ENCODE results near the gene DNAH8.
A peak's percentile ranks its signal among the peaks of the same experiment; 100 is the strongest.
"Not testable (repeated sequence)": the region's sequence is repeated elsewhere in the genome, so short reads cannot be mapped to it uniquely, and the experiment has no call there.

DNAH8 gene

GRCh38 chr6:38846844-38847243 is 131.7 kb downstream of the DNAH8 start:
- no peak for FAIRE-seq

DNA sequence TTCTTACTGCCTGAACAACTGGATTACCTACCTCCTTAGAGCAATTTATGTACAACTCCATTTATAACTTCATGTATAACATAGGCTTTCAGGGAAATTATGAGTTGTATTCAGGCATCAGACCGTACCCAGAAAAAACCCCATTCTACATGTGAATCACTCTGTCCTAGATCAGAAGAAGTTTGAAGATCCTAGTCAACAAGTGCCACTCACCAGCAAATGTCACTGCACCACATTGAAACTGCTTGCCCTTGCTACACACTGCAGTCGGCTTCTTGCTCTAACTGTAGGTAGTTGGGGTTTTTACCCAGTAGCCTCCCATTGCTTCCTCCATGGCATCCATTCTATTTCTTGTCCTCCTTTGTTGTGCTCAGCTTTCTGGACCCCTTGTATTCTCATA is 132.4 kb downstream of the DNAH8 start:
- FAIRE-seq, result no peak

DNA sequence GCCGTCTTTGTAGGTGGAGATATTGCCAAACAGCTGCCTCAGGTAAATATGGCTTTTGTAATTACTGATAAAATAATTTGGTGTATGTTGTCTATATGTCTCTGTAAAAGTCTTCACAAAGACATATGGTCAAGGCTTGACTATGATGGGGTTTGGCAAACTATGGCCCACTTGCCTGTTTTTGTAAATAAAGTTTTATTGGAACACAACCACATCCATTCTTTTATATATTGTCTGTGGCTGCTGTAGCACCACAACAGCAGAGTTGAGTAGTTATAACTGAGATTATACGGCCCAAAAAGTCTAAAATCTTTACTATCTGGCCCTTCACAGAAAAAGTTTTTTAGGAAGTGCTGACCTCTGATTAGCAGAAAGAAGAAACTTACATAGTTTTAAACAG is 133.6 kb downstream of the DNAH8 start:
- FAIRE-seq, result no peak

GRCh38 chr6:38852215-38852614 is 137.1 kb downstream of the DNAH8 start:
- FAIRE-seq, result no peak

DNA sequence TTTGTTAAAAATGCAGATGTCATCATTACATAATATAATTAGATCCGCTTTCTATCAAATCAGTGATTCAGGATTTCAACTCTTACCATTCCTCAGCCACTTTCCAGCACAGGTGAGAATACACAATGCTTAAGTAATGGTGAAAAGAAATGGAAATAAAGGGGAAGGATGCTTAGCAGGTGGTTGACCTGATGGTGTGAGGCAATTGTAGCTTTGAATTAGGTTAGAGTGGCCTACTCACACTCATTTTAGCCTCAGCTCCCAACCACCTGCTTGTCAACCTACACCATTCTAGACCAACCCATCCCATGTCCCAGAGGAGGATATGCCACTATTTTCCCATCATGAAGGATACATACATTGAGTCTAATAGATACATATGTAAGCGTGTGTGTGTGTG is 138.1 kb downstream of the DNAH8 start:
- FAIRE-seq, result no peak

DNA sequence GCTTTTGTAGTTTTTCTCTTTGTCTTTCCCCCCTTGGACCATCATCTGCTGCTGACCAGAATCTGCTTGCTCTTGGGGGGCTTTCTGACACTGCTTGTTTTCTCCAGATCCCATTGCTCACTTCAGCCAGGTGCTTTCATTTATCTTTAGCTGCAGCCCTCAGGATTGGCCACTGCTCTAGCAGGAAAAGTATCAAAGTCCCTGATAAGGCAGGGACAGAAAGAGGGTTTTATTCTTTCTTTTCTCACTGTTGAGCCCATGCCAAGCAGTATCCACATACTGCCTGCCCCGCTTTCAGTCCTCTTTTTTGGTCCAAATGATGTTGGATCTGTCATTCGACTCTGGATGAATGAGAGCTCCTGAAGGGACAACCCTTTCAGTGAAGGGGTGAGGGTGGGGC is 141.4 kb downstream of the DNAH8 start:
- no peak for FAIRE-seq

DNA sequence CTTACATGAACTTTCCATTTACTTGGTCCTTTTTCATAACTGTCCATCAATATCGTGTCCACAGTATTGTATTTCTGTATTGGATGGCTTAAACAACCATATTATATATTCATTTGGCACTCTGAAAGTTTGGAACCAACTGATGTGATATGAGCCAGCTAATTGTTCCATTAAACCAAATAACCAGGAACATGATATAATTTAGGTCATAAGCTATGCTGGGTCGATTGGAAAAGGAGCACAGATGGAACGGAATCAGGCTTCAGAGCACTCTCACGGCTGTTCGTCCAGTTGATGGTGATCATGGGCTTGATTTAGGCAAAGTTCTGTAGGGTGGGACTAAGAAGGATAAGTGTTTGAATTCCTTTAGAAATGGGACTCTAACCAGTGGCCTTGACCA is 142.7 kb downstream of the DNAH8 start:
- no peak for FAIRE-seq

DNA sequence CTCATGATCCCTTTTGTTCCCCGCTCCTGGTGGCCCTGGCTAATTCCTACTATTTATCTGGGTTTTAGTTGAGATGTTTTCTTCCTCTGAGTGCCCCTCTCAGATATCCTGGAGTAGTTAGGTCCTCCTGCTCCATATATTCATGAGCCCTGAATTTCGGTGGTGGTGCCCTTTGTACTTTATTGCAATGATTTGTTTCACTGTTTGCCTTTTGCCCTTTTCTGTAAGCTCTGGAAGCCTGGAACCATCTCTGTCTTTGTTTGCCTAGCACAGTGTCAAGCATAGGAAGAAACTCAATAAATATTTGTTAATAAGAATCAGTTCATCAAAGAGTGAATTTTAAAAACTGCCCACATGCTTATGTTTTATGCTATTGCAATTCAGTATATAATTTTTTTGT is 144.9 kb downstream of the DNAH8 start:
- FAIRE-seq, result no peak

DNA sequence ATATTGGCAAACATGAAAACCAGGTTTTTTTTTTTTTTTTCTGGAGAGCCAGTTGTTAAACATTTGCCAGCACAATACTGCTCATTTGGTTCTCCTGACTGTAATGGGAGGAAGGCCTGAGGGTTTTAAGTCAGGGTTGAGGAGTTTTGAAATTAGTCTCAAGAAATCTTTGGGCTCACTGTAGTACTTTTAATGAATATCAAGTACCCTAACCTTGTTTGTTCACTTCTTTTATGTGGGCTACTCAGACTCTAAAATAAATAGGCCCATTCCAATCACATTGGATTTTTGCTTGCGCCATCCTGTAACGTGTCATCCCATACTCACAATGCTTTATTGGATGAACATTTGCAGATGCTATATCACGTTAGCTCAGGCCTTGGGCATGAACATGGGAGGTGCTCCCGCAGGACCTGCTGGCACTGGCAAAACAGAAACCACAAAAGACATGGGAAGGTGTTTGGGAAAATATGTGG is 146.9 kb downstream of the DNAH8 start:
- FAIRE-seq, result no peak

DNA sequence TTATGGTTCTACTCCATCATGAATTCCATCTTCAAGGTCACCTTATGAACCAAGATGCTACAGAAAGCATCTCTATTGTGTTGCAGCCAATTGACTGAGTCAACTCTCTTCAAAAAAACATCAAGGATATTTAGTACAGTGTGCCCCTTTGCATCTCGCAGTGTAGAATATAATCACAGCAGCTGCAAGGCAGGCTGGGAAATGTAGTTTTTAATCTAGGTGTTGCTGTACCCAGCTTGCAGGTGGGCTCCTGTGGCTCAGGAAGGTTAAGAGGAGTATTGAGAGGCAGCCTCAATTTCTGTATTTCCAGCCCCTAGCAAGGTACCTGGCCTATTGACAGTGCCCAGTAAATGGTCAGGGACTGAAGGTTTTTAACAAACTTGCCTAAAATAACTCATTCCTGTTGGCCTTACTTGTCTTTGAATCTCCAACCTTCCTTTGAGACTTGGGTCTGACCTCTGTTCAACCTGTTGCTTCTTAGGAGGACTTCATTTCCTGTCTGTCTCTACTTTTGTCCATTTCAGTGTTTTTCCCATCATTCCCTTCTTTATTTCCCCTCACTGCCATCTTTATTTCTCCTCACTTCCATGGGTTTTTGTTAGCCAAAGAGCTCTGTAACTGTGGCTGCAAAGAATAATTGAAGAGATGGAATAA is 150.5 kb downstream of the DNAH8 start:
- FAIRE-seq, result no peak

GRCh38 chr6:38867726-38868125 is 152.6 kb downstream of the DNAH8 start:
- FAIRE-seq, result no peak

GRCh38 chr6:38871741-38872568 is 156.8 kb downstream of the DNAH8 start:
- FAIRE-seq, result peak; percentile 91

DNA sequence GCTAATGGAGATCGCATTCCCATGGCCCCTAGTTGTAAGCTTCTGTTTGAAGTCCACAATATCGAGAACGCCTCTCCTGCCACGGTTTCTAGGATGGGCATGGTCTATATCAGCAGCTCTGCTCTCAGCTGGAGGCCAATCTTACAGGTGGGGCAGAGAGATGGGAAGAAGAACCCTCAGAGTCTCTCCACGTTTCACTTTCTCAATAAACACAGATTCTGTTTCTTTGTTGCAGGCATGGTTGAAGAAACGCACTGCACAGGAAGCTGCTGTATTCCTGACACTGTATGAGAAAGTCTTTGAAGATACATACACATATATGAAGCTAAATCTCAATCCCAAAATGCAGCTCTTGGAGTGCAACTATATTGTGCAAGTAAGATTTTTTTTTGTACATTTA is 157.9 kb downstream of the DNAH8 start:
- FAIRE-seq, result no peak

DNA sequence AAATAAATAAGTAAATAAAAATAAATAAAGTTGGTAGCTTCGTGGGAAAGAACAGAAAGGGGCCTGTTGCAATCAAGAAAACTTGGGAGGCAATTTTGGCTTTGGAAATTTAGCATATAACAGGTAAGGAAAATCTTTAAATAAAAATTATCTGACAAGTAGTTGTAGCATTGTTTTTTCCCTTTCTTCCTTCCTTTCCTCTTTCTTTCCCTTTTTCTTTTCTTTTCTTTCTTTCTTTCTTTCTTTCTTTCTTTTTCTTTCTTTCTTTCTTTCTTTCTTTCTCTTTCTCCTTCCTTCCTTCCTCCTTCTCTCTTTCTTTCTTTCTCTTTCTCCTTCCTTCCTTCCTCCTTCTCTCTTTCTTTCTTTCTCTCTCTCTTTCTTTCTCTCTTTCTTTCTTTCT is 158.7 kb downstream of the DNAH8 start:
- not testable (repeated sequence) for FAIRE-seq

- no peak for FAIRE-seq
These were observed 161.4 kb downstream of the DNAH8 start for GRCh38 chr6:38876475-38876874.

GRCh38 chr6:38877721-38878120 is 162.6 kb downstream of the DNAH8 start:
- no peak for FAIRE-seq

DNA sequence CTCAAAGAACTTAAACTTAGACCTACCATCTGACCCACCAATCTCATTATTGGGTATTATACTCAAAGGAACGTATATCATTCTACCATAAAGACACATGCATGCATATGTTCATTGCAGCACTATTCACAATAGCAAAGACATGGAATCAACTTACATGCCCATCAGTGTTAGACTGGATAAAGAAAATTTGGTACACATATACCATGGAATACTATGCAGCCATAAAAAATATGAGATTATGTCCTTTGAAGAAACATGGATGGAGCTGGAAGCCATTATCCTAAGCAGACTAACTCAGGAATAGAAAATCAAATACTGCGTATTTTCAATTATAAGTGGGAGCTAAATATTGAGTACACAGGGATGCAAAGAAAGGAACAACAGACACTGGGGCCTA is 167.0 kb downstream of the DNAH8 start:
- FAIRE-seq, result no peak

DNA sequence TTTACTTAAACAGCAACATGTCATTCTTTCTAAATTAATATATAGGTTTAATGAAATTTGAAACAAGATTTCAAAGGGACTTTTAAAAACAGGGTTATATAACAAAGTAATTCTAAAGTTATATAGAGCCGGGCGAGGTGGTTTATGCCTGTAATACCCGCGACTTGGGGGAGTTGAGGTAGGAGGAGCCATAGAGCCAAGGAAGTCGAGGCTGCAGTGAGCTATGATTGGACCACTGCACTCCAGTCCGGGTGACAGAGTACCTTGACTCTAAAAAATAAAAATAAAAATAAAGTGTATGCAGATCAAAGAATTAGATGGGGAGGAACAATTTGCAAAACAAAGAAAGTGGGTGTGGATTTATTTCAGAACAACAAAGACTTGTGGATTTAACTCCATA is 182.4 kb downstream of the DNAH8 start:
- peak; percentile 63 for FAIRE-seq

GRCh38 chr6:38901802-38902522 is 186.9 kb downstream of the DNAH8 start:
- FAIRE-seq, result no peak

DNA sequence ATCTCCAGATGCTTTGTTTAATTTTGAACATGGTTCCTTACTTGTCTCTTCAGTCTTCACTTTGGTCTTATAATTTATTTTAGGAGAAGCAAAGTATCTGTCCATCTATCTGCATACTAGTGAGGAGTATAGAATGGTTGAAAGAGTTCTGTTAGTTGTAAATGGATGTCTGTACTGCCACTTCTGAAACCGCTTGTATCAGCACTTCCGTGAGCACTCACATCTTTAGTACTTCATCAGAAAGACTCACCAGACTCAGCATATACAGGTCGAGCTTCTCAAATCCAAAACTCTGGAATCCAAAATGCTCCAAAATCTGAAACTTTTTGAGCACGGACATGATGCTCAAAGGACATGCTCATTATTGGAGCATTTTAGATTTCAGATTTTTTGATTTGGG is 191.5 kb downstream of the DNAH8 start:
- no peak for FAIRE-seq

GRCh38 chr6:38907264-38907663 is 192.2 kb downstream of the DNAH8 start:
- no peak for FAIRE-seq

DNA sequence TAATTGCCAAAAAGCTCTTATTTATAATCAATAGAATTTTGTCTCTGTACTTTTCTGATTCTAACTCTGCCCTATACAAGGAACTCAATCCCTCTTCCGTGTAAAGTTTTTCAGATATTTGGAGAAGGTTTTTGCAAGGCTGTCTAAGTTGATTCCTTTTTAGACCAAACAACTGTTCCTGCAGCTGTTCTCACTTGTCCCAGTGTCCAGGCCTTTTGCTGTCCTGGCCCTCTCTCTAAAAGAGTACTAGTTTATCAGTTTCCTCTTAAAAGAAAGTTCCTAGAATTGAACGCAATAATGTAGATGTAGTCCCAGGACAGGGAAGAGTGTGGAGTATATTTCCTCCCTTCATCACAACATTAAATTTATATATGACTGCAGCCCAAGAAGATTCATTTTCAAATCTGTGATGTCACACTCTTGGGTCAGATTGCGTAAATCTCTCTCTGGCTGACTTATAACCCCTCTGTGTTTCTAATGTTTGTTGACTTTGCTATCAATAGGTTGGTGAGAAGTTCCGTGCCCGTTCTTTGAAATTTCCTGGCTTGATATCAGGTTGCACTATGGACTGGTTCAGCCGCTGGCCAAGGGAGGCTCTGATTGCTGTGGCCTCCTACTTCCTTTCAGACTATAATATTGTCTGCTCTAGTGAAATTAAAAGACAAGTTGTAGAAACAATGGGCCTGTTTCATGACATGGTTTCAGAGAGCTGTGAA is 194.1 kb downstream of the DNAH8 start:
- no peak for FAIRE-seq

DNA sequence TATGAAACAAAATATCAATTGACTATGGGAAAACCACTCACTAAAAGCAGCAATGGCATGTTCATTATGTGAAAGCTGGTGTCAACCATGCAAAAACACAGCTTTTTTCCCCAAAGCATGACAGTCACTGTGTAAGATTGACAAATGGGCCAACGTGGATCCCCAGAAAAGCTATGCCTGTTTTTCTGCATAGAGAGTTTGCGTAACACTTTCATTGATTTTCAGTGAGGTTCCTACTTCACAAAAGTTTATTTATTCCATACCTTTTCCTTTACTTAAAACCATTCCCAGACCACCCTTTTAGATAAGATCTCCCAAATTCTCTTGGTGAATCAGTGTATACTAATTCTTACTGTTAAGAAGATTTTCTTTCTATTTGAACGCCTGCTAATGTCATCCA is 195.1 kb downstream of the DNAH8 start:
- no peak for FAIRE-seq
